SIG-M5 treated with dmso at 0.1 percent for 504 hours (cell line): ENCODE measurements around the gene ZFP92.
A peak's percentile ranks its signal among the peaks of the same experiment; 100 is the strongest.

Experiments
- DNase-seq: peaks from one replicate; lab custom pipeline; 2025; ENCODE audit not compliant: unreplicated experiment; lab: John Stamatoyannopoulos, UW

ZFP92 gene

GRCh38 chrX:153407736-153408135 lies 3.5 kb upstream of the ZFP92 start:
- DNase-seq: no peak

GRCh38 chrX:153408221-153408721 lies 3.0 kb upstream of the ZFP92 start:
- DNase-seq: no peak

DNA sequence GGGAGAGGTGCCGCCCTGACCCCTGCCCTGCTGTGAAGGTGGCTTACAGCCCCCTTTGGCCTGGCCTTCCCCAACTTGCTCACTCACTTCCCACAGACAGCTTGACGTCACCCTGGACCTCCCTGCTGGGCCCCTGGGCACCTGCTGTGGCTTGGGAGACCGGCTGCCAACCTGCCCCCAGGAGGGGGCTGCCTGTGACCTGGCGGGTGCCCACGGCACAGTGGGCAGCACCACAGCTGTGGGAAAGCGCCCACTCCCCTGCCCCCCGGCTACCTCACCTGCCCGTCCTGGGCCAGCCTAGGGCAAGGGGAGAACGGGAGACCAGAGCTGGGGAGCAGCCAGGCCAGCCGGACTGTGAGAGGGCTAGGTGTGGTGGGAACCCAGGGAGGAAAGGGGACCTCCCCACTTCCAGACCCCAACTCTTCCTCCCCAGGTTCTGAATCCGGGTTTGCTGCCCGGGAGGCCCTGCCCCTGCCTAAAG lies 2.4 kb upstream of the ZFP92 start:
- DNase-seq: no peak

DNA sequence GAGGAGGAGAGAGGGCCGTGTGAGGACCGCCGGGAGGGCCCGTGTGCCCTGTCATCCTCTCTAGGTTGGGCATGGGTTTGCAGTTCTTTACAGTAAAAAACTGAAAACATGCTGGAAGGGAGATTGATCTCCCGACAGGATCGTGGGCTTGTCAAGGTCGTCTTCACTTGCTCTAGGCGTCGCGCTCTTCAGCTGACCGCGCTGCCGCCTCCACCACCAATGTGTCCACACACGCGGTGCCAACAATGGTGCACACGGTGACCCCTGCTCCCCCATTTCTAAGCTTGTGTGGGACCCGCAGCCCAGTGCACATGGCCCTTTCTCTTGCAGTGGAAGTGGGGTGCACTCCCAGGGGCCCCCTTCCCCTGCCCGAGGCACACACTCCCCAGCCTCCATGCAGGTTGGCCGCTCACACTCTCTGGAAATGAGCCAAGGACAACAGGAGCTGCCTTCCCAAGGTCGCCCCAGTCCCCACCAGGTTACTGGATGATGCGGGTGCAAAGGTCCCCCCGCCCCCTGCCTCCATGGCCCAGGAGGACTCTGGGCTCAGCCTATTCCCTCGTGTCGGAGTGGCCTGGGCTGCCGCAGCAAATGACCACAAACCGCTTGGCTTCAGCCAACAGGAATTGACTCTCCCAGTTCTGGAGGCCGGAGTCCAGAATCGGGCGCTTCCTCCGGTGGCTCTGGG lies 1.7 kb upstream of the ZFP92 start:
- no peak for DNase-seq

- no peak for DNase-seq
Measured at GRCh38 chrX:153410373-153410772, 899 bp upstream of the ZFP92 start.

DNA sequence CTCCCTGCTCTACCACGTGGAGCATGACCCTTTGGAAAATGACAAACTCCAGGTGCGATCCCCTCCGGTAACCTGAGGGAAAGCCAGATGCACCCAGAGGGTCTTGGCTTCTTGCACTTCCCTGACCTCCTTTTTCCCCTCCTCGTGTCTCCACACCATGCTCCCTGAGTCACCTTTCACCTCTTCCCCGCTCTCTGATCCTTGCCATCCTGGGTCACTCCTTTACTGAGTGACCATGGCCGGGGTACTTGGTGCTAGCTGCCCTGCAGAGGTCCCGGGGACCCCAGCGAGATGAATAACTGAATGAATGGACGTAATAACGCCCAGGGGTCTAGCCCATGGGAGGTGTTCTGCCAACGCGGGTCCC lies 401 bp upstream of the ZFP92 start:
- DNase-seq: no peak

- no peak for DNase-seq
Measured at GRCh38 chrX:153411988-153412574, 809 bp downstream of the ZFP92 start.

DNA sequence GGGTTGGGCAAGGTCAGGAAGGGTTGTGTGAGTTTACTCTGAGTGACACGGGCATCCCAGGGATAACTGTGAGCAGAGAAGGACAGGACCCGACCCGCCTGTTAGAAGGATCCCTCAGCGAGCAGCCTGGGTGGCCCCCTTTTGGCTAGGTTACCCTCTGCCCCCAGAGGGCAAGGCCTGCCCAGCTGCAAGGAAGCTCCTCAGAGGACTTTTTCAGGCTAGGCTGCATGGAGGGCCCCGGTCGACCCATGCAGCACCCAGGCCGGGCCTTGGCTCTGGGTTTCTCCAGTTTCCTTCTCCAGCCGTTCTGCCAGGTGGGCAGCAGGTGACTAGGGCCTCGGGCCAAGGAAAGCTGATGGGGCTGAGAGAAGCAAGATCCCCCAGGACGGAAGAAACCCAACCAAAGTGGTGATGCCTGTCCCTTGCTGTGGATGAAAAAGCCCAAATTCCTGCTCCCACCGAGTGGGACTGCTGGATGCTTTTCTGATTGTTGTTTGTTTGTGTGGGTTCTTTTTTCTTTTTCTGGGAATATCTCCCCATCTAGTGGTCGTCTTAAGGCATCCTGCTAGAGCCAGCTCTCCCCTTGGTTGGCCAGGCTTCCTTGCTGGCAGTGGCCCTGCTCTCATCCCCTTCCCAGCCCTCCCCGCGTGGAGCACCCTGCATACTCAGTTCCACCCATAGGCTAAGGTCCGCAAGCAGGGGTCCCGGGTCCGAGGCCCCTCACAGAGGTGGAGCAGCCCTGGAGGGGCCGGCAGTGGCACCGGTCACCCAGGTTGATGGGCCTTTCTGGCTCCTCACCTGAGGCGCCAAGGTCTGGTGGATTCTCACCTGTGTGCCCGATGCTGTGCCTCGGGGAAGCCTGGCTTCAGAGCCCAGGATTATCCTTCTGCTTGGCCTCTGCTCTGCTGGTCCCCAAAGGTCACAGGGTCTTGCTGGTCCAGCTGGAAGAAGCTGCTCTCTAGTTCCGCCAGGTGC lies 1.8 kb downstream of the ZFP92 start:
- no peak for DNase-seq

GRCh38 chrX:153413731-153414130 lies 2.5 kb downstream of the ZFP92 start:
- DNase-seq: no peak

DNA sequence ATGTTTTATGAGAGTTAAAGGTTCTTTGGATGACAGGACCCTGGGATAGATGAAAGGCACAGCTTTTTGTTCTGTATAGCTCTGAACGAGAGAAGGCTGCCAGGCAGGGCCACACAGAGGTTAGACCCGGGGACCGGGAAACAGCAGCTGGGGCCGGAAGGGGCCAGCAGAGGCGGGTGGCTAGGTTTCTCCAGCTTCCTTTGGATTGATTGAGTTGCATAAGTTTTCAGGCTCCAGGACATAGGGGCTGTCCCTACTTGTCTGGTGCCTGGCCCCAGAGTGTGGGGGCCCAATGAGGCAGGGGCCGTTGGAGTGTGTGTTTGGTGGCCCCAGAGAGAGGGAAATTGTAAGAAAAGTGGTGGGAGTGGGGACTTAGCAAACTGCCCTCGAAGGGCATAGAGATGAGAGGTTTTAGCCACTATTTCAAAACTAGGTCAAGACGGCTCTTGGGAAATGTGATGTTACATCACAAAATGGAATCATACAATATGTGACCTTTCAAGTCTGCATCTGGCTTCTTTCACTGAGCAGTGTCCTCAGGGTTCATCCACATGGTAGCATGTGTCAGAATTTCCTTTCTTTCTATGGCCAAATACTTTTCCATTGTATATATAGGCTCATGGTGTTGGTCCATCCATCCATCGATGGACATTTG lies 3.7 kb downstream of the ZFP92 start:
- DNase-seq: peak; percentile 45

- DNase-seq: no peak
Measured at GRCh38 chrX:153416781-153417450, 5.6 kb downstream of the ZFP92 start.

DNA sequence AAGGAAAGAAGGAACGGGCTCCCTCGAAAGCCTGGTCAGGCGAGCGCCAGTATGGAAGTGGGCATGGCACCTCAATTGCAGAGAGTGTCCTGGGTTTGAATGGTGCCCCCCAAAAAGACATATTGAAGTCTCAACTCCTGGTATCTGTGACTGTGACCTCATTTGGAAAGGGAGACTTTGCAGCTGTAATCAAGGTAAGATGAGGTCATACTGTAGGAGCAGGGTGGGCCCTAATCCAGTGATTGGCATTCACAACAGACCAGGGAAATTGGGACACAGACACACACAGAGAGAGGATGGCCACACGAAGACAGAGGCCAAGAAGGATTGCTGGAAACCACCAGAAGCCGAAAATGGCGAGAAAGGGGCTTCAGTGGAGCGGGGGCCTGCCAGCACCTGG lies 6.4 kb downstream of the ZFP92 start:
- no peak for DNase-seq

- DNase-seq: no peak
Measured at GRCh38 chrX:153420851-153421599, 9.8 kb downstream of the ZFP92 start.

- no peak for DNase-seq
Measured at GRCh38 chrX:153421856-153422255, 10.6 kb downstream of the ZFP92 start.

GRCh38 chrX:153423652-153424051 lies 12.4 kb downstream of the ZFP92 start:
- no peak for DNase-seq

DNA sequence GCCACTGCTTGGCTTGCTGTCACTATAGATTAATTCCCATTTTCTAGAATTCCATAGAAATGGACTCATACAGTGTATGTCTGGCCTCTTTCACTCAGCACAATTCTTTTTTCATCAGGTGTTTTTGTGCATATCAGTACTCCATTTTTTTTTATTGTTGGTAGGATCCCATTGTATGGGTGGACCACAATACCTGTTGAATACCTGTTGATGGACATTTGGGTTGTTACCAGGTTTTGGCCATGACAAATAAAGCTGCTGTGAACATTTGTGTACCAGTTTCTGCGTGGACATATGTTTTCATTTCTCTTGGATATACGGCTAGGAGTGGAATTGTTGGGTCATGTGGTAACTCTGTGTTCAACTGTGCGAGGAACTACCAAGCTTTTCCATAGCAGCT lies 14.9 kb downstream of the ZFP92 start:
- no peak for DNase-seq

DNA sequence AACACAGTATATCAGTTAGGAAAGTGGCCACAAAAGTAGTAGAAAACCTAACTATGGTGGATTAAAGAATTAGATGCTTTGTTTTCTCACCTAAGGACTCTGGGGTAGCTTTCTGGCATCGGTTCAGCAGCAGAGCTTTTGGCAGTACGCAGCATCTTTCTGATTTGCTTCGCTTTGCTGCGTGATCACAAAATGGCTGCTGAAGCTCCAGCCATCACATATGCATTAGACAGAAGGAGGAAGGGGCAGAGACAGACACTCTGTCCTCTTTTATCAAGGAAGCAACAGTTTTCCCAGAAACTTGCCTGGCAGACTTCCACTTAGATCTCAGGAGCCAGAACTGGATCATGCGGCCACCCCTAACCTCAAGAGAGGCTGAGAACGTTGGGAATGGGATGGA lies 19.5 kb downstream of the ZFP92 start:
- DNase-seq: no peak

- no peak for DNase-seq
Measured at GRCh38 chrX:153433161-153433680, 21.9 kb downstream of the ZFP92 start.

- no peak for DNase-seq
Measured at GRCh38 chrX:153433781-153434285, 22.6 kb downstream of the ZFP92 start.
